SK-N-MC (cell line): ENCODE results near the gene ANKRD36.
"Not testable (repeated sequence)": the region's sequence is repeated elsewhere in the genome, so short reads cannot be mapped to it uniquely, and the experiment has no call there.

Experiments used
- DNase-seq: peaks from one replicate; pipeline ENCODE4 v3.0.0-alpha.2; 2011; ENCODE audit warnings: low read depth, low spot score
- H3K27ac ChIP-seq: fragments of 200-600 bp; sonication (generic); 2 replicates; pipeline ENCODE4 v1.5.1; 2016; ENCODE audit warnings: mixed run types
- H3K36me3 ChIP-seq: fragments of 200-600 bp; sonication (generic); 2 replicates; pipeline ENCODE4 v1.6.1; 2017; ENCODE audit warnings: antibody characterized with exemption, low read length, mixed read lengths; ENCODE audit not compliant: insufficient read depth
- H3K4me3 ChIP-seq: fragments of 200-600 bp; sonication (generic); 2 replicates; pipeline ENCODE4 v1.5.1; 2016
- H3K9ac ChIP-seq: fragments of 200-600 bp; sonication (generic); 2 replicates; pipeline ENCODE4 v1.8.0; 2017; ENCODE audit warnings: mixed run types, mixed read lengths; ENCODE audit not compliant: insufficient read length
- H3K9me3 ChIP-seq: fragments of 200-600 bp; sonication (generic); 2 replicates; pipeline ENCODE4 v1.6.1; 2017; ENCODE audit warnings: low read depth, mild to moderate bottlenecking, antibody characterized with exemption, low read length, moderate library complexity, mixed read lengths
- EZH2 ChIP-seq: fragments of 200-600 bp; sonication (generic); IDR thresholded peaks from one replicate; pipeline ENCODE4 v1.6.1; 2017; ENCODE audit warnings: antibody characterized with exemption
- FOXP2 ChIP-seq: optimal IDR thresholded peaks from 2 replicates; pipeline ENCODE3; 2011; ENCODE audit warnings: mild to moderate bottlenecking, moderate library complexity; ENCODE audit not compliant: insufficient read depth; ENCODE audit errors: extremely low read length, control extremely low read depth

ANKRD36 gene

GRCh38 chr2:97093983-97094771, 18.8 kb upstream of the ANKRD36 start:
- not testable (repeated sequence) for H3K36me3 ChIP-seq, H3K9me3 ChIP-seq, H3K27ac ChIP-seq, DNase-seq, H3K9ac ChIP-seq, H3K4me3 ChIP-seq

- not testable (repeated sequence) for H3K36me3 ChIP-seq, H3K27ac ChIP-seq, H3K9me3 ChIP-seq, H3K9ac ChIP-seq, DNase-seq
- peak within 1 kb of the TSS; percentile 52; the same call in 1 of the 2 replicates for H3K4me3 ChIP-seq
Measured at GRCh38 chr2:97094772-97095611, 18.0 kb upstream of the ANKRD36 start, which contains the start of gene FAHD2B. Gene FAHD2B (minus strand): TSS chr2:97094882. CDS start chr2:97091706, 3,176 bp downstream.

GRCh38 chr2:97095661-97096060, 17.3 kb upstream of the ANKRD36 start:
- Histone ChIP-seq H3K9ac (no peak overlapping the region), H3K4me3 (no peak overlapping the region), H3K36me3 (no peaks in the 10 kb centered on the region), H3K9me3 (no peaks in the 10 kb centered on the region), H3K27ac (no peak overlapping the region)
- no peak for DNase-seq
- no peak for TF ChIP-seq EZH2
- no peak for TF ChIP-seq FOXP2

- not testable (repeated sequence) for H3K4me3 ChIP-seq, H3K36me3 ChIP-seq, DNase-seq
Measured at GRCh38 chr2:97098786-97099372, 14.1 kb upstream of the ANKRD36 start.

GRCh38 chr2:97106878-97107277, 6.1 kb upstream of the ANKRD36 start:
- not testable (repeated sequence) for DNase-seq, H3K27ac ChIP-seq

More at GRCh38 chr2:97098786-97099372, 14.1 kb upstream of the ANKRD36 start:
- H3K9ac ChIP-seq, H3K9me3 ChIP-seq, H3K27ac ChIP-seq: not testable (repeated sequence)

GRCh38 chr2:97111246-97111645, 1.7 kb upstream of the ANKRD36 start:
- H3K27ac ChIP-seq, H3K9ac ChIP-seq, H3K4me3 ChIP-seq, H3K9me3 ChIP-seq, H3K36me3 ChIP-seq, DNase-seq: not testable (repeated sequence)

More at GRCh38 chr2:97106878-97107277, 6.1 kb upstream of the ANKRD36 start:
- H3K9ac ChIP-seq, H3K9me3 ChIP-seq, H3K36me3 ChIP-seq, H3K4me3 ChIP-seq: not testable (repeated sequence)

- H3K27ac ChIP-seq, DNase-seq, H3K9me3 ChIP-seq, H3K36me3 ChIP-seq: not testable (repeated sequence)
- Histone ChIP-seq H3K4me3 (peak overlapping the region; percentile 86), H3K9ac (peak overlapping the region; percentile 41)
Measured at GRCh38 chr2:97112320-97113049, 468 bp upstream of the ANKRD36 start.

GRCh38 chr2:97113882-97114255, 916 bp downstream of the ANKRD36 start:
- Histone ChIP-seq H3K4me3 (peak overlapping the region; percentile 86), H3K9ac (peak overlapping the region; percentile 57)
- H3K27ac ChIP-seq, DNase-seq, H3K36me3 ChIP-seq, H3K9me3 ChIP-seq: not testable (repeated sequence)

GRCh38 chr2:97129090-97129489, 16.1 kb downstream of the ANKRD36 start:
- H3K4me3 ChIP-seq, H3K9me3 ChIP-seq, DNase-seq, H3K36me3 ChIP-seq, H3K9ac ChIP-seq, H3K27ac ChIP-seq: not testable (repeated sequence)

- not testable (repeated sequence) for DNase-seq, H3K9me3 ChIP-seq, H3K36me3 ChIP-seq, H3K9ac ChIP-seq, H3K27ac ChIP-seq, H3K4me3 ChIP-seq
Measured at GRCh38 chr2:97144016-97144415, 31.1 kb downstream of the ANKRD36 start.

- not testable (repeated sequence) for H3K9me3 ChIP-seq, H3K27ac ChIP-seq, H3K4me3 ChIP-seq, DNase-seq, H3K36me3 ChIP-seq, H3K9ac ChIP-seq
Measured at GRCh38 chr2:97166548-97166947, 53.6 kb downstream of the ANKRD36 start.

- not testable (repeated sequence) for DNase-seq, H3K9me3 ChIP-seq, H3K9ac ChIP-seq, H3K36me3 ChIP-seq, H3K4me3 ChIP-seq, H3K27ac ChIP-seq
Measured at GRCh38 chr2:97167938-97168337, 55.0 kb downstream of the ANKRD36 start.

GRCh38 chr2:97168583-97168982, 55.6 kb downstream of the ANKRD36 start:
- DNase-seq, H3K9ac ChIP-seq, H3K27ac ChIP-seq, H3K36me3 ChIP-seq, H3K4me3 ChIP-seq, H3K9me3 ChIP-seq: not testable (repeated sequence)
